Neural cell (in vitro differentiated cells): Measurements from ENCODE around the gene GLA.

Source experiments
- EZH2 ChIP-seq: fragments of 200-600, 300-800 bp; shearing (Covaris generic), sonication (generic); IDR thresholded peaks from 2 replicates; pipeline ENCODE4 v1.6.1; 2014; ENCODE audit warnings: antibody characterized with exemption, low read length, borderline replicate concordance, mild to moderate bottlenecking; ENCODE audit not compliant: insufficient read depth, poor library complexity, severe bottlenecking
- TAF1 ChIP-seq: IDR thresholded peaks from 2 replicates; pipeline ENCODE4 v1.6.1; 2012; ENCODE audit warnings: low read depth
- TF ChIP-seq, protein P1 (sequence below): fragments of 450-650 bp; IDR thresholded peaks from 2 replicates; pipeline ENCODE4 v1.5.1; 2014; ENCODE audit warnings: antibody characterized with exemption, mild to moderate bottlenecking, moderate library complexity; ENCODE audit not compliant: poor library complexity, severe bottlenecking

DNA sequence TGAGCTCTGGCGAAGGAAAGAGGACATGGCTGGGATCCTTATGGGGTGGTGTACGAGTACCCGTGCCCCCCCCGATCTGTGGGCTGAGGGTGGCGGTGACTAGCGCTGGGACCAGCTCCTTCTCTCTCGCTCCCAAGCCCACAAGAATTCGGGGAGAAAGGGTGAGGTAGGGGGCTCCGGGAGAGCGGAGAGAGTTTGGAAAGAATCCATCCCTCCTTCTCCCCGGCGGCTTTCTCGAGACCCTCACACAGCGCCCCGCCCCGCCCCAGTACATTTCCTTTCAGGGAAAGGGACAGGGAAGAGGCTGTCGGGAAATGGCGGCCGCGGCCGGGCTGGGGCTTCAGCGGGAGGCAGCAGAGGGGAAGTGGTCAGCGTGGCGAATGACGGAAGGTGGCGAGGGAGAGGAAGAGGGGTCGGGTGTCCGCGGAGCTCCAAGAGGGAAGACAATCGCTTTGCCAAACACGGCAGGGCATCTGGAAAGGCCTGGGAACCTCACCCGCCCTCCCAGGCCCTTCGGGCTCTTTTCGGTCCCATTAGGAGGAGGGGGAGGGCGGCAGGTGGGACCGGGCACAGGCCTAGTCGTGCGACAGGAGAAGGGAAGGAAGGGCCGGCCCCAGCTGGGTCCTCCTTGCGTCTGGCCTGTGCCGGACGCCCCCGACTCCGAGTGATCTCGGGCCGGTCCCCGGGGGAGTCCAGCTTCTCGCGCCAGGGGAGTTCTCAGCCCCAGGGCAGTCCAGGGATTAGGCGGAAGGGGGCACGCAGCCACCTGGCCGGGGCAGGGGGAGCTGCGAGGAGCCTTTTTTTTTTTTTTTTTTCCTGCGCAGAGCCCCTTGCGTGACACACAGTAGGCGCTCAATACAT is 10.5 kb upstream of the GLA start:
- TF ChIP-seq EZH2 = no peak
- TF ChIP-seq, protein P1, sequence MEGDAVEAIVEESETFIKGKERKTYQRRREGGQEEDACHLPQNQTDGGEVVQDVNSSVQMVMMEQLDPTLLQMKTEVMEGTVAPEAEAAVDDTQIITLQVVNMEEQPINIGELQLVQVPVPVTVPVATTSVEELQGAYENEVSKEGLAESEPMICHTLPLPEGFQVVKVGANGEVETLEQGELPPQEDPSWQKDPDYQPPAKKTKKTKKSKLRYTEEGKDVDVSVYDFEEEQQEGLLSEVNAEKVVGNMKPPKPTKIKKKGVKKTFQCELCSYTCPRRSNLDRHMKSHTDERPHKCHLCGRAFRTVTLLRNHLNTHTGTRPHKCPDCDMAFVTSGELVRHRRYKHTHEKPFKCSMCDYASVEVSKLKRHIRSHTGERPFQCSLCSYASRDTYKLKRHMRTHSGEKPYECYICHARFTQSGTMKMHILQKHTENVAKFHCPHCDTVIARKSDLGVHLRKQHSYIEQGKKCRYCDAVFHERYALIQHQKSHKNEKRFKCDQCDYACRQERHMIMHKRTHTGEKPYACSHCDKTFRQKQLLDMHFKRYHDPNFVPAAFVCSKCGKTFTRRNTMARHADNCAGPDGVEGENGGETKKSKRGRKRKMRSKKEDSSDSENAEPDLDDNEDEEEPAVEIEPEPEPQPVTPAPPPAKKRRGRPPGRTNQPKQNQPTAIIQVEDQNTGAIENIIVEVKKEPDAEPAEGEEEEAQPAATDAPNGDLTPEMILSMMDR = no peak
- no peak for TF ChIP-seq TAF1
